GM06990 (cell line): ENCODE measurements around the gene PCDHA10.
A peak's percentile ranks its signal among the peaks of the same experiment; 100 is the strongest.
"Not testable (repeated sequence)": the region's sequence is repeated elsewhere in the genome, so short reads cannot be mapped to it uniquely, and the experiment has no call there.

Source experiments
- DNase-seq: peaks from one replicate; pipeline ENCODE4 v3.0.0-alpha.2; 2011; ENCODE audit not compliant: insufficient read length; ENCODE audit errors: extremely low read depth
- H3K27me3 ChIP-seq: replicated peaks from 2 replicates; pipeline ENCODE4 v1.6.0; 2011; ENCODE audit warnings: low read length; ENCODE audit not compliant: control insufficient read depth, insufficient read depth
- H3K36me3 ChIP-seq: 2 replicates; pipeline ENCODE4 v1.5.1; 2011; ENCODE audit warnings: low read length; ENCODE audit not compliant: control insufficient read depth, insufficient read depth
- H3K4me3 ChIP-seq: replicated peaks from 2 replicates; pipeline ENCODE4 v1.5.1; 2011; ENCODE audit warnings: low read depth, mild to moderate bottlenecking, control low read depth, low read length
- CTCF ChIP-seq: IDR thresholded peaks from 2 replicates; pipeline ENCODE4 v1.5.1; 2011; ENCODE audit warnings: low read length, control low read depth, mild to moderate bottlenecking, inconsistent platforms; ENCODE audit not compliant: insufficient read depth, poor library complexity, severe bottlenecking

The PCDHA10 gene

GRCh38 chr5:140833993-140834392, 21.7 kb upstream of the PCDHA10 start, which contains the start of gene PCDHA7:
Gene PCDHA7, plus strand, starts transcription at chr5:140834269. Its CDS starts 115 bp downstream, at chr5:140834384.
- Histone ChIP-seq H3K36me3 (no peaks in the 10 kb centered on the region), H3K4me3 (no peak within 1 kb of the TSS), H3K27me3 (no peaks in the 10 kb centered on the region)
- DNase-seq = no peak
- no peak for TF ChIP-seq CTCF

DNA sequence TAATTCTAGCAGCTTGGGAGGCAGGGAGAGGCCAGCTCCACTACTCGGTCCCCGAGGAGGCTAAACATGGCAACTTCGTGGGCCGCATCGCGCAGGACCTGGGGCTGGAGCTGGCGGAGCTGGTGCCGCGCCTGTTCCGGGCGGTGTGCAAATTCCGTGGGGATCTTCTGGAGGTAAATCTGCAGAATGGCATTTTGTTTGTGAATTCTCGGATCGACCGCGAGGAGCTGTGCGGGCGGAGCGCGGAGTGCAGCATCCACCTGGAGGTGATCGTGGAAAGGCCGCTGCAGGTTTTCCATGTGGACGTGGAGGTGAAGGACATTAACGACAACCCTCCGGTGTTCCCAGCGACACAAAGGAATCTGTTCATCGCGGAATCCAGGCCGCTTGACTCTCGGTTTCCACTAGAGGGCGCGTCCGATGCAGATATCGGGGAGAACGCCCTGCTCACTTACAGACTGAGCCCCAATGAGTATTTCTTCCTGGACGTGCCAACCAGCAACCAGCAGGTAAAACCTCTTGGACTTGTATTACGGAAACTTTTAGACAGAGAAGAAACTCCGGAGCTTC, 21.2 kb upstream of the PCDHA10 start:
- DNase-seq, H3K36me3 ChIP-seq, H3K4me3 ChIP-seq, H3K27me3 ChIP-seq: not testable (repeated sequence)

DNA sequence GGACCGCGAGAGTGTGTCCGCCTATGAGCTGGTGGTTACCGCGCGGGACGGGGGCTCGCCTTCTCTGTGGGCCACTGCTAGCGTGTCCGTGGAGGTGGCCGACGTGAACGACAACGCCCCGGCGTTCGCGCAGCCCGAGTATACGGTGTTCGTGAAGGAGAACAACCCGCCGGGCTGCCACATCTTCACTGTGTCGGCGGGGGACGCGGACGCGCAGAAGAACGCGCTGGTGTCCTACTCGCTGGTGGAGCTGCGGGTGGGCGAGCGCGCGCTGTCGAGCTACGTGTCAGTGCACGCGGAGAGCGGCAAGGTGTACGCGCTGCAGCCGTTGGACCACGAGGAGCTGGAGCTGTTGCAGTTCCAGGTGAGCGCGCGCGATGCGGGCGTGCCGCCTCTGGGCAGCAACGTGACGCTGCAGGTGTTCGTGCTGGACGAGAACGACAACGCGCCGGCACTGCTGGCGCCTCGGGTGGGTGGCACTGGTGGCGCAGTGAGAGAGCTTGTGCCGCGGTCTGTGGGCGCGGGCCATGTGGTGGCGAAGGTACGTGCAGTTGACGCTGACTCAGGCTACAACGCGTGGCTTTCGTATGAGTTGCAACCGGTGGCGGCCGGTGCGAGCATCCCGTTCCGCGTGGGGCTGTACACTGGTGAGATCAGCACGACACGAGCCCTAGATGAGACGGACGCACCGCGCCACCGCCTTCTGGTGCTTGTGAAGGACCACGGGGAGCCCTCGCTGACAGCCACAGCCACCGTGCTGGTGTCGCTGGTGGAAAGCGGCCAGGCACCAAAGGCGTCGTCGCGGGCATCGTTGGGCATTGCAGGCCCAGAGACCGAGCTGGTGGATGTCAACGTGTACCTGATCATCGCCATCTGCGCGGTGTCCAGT, 19.8 kb upstream of the PCDHA10 start:
- TF ChIP-seq CTCF = no peak
- Histone ChIP-seq H3K4me3 (no peak overlapping the region), H3K27me3 (no peaks in the 10 kb centered on the region), H3K36me3 (no peaks in the 10 kb centered on the region)
- no peak for DNase-seq

- Histone ChIP-seq H3K4me3 (no peak within 1 kb of the TSS), H3K36me3 (no peaks in the 10 kb centered on the region), H3K27me3 (no peaks in the 10 kb centered on the region)
- DNase-seq = no peak
- TF ChIP-seq CTCF = peak; percentile 20
Observed at GRCh38 chr5:140840978-140841962, 14.4 kb upstream of the PCDHA10 start, which contains the start of gene PCDHA8. Gene PCDHA8, plus strand, starts transcription at chr5:140841187. Its CDS starts 135 bp downstream, at chr5:140841322.

GRCh38 chr5:140842798-140843733, 12.6 kb upstream of the PCDHA10 start:
- no peaks in the 10 kb centered on the region for H3K27me3 ChIP-seq
- H3K4me3 ChIP-seq = no peak overlapping the region
- no peaks in the 10 kb centered on the region for H3K36me3 ChIP-seq
- no peak for TF ChIP-seq CTCF
- no peak for DNase-seq

GRCh38 chr5:140848139-140849102, 7.3 kb upstream of the PCDHA10 start, which contains the start of gene PCDHA9:
Gene PCDHA9, plus strand, starts transcription at chr5:140848382. Its CDS starts 114 bp downstream, at chr5:140848496.
- not testable (repeated sequence) for H3K36me3 ChIP-seq, H3K27me3 ChIP-seq, DNase-seq, H3K4me3 ChIP-seq

- not testable (repeated sequence) for H3K36me3 ChIP-seq, H3K27me3 ChIP-seq, DNase-seq, H3K4me3 ChIP-seq
Observed at GRCh38 chr5:140849831-140850634, 5.7 kb upstream of the PCDHA10 start.
